ENCODE data around the gene DLG2.
A peak's percentile ranks its signal among the peaks of the same experiment; 100 is the strongest.
"Not testable (repeated sequence)": the region's sequence is repeated elsewhere in the genome, so short reads cannot be mapped to it uniquely, and the experiment has no call there.

The DLG2 gene

GRCh38 chr11:84824624-84825023 lies 802.5 kb downstream of the DLG2 start:
- DNase-seq: no peak

- no peak for DNase-seq
These were observed 807.6 kb downstream of the DLG2 start for GRCh38 chr11:84819537-84819936.

DNA sequence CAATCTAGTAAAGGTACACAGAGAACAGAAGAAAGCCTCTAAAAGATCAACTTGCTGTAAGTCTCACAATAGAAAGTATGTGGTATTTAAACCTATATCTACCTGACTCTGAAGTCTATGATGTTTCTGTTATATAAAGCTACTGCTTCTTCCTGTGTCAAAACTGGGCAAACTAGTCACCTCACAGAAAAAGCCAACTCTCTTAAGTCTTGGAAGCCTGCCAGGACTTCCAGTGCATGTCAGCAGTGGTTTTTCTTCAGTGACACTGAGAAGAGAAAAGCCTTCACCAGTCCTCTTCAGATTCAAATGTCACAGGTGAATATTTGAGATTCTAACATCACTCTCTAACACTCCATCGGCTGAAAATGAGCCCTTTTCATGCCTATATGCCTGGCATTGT lies 808.0 kb downstream of the DLG2 start:
- DNase-seq: no peak

DNA sequence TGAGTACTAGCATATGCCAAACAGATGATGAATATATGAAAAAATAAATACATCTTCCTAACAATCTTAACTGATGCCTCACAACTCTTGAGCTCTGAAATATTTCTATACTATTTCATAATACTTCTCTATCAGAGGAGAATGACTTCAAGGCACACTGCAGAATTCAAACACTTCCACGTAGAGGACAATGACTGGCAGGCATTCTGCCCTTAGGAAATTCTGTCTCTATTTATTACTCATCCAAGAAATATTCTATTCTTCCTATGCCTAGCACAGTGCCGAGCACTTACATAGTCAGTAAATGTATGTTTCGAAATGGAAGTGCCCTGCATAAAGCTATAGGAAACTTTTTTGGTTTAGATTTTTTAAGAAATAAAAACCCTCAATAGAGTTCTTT lies 809.1 kb downstream of the DLG2 start:
- no peak for DNase-seq

DNA sequence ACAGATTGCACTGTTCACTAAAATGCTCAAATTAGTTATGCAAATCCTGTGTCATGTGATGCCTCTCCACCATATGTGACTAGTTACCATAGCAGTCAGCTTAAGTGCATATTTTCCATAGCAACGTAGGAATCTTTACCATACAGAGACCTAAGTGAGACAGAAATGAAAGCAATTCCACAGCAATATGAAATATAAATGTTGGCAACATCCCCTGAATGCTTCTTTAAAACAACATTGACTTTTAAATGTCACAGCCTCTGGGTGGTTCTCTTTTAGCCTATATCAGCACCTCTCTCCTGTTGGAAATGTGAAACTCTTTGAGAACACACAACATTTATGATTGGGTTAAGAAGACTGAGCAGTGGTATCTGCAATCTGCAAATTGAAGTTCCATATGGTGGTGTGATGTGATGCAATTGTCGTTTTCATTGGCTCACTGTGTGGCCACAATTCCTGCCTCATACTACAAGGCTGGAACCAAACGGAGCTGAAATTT lies 814.6 kb downstream of the DLG2 start:
- DNase-seq: no peak

- no peak for DNase-seq
These were observed 820.8 kb downstream of the DLG2 start for GRCh38 chr11:84806354-84806753.

- no peak for DNase-seq
These were observed 823.1 kb downstream of the DLG2 start for GRCh38 chr11:84804041-84804440.

DNA sequence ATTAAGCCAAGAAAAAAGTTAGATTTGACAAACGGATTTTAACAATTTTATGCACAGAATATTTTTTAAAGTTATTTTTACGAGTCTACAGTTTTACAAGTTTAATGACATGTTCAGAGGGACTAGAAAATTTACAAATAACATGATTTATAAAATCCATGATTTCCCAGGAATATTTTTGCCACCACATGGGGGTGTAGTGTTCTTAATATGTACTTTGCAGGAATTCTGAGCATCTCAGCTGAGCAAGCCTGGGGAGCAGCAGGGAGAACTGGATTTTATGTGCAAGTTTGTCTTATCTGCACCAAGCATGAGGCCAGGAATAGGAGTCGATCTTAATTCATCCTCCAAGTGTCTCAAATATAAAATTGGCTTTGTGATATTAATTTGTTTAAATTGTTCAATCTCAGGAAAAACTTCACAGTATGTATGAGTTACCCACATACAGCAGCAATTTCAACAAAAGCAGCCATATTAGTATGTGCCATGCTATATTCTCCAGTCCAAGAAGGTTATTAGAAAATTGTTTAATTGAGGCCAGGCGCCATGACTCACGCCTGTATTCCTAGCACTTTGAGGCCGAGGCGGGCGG lies 826.3 kb downstream of the DLG2 start:
- peak; percentile 7 for DNase-seq

GRCh38 chr11:84799112-84799511 lies 828.0 kb downstream of the DLG2 start:
- no peak for DNase-seq

- DNase-seq: no peak
These were observed 831.4 kb downstream of the DLG2 start for GRCh38 chr11:84795698-84796097.

- no peak for DNase-seq
These were observed 832.3 kb downstream of the DLG2 start for GRCh38 chr11:84794663-84795443.

GRCh38 chr11:84793318-84793717 lies 833.8 kb downstream of the DLG2 start:
- no peak for DNase-seq

DNA sequence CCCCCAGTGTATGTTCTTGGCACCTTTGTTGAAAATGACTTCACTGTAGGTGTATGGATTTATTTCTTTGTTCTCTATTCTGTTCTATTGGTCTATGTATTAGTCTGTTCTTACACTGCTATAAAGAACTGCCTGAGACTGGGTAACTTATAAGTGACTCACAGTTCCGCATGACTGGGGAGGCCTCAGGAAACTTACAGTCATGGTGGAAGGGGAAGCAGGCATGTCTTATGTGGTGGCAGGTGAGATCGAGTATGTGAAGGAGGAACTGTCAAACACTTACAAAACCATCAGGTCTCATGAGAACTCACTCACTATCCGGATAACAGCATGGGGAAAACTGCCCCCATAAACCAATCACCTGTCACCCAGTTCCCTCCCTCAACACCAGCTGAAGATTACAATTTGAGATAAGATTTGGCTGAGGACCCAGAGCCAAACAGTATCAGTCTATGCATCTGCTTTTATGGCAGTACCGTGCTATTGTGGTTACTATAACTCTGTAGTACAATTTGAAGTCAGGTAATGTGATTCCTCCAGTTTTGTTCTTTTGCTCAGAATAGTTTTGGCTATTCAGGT lies 836.2 kb downstream of the DLG2 start:
- DNase-seq: no peak

- no peak for DNase-seq
These were observed 838.9 kb downstream of the DLG2 start for GRCh38 chr11:84788220-84788619.

DNA sequence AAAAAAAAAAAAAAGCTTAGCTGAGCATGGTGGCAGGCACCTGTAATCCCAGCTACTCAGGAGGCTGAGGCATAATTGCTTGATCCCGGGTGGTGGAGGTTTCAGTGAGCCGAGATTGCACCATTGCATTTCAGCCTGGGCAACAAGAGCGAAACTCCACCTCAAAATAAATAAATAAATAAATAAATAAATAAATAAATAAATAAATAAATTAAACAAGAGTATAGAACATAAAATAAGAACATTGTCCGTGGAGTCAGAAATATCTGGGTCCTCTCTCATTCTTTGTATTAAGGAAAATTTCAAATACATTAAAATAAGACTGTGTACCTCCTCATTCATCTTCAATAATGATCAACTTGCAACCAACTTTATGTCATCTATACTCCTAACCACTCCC lies 843.0 kb downstream of the DLG2 start:
- DNase-seq: not testable (repeated sequence)

DNA sequence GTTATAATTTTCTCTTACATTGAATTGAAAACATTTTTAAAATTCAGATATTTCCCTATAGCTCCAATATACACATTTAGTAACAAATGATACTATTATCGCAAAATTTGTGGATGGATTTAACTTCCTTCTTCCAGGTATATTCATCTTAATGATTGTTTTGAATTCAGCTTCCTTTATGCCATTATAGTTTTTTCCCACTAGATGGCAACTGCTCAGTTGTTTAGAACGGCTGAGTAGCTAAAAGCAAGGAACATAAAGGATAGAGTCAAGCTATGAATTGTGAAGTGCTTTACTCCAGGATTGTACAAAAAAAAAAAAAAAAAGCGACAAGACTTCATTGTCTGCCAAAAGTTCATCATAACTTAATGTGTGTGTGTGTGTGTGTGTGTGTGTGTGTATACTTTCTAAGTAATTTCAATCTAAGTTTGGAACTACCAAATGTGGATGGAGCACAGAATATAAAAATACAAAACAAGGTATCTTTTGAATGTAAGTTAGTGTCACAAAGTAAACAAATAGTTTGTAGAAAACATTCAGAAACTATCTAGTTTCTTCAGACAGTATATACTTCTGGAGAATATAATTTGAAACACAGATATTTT lies 846.4 kb downstream of the DLG2 start:
- DNase-seq: peak; percentile 20

DNA sequence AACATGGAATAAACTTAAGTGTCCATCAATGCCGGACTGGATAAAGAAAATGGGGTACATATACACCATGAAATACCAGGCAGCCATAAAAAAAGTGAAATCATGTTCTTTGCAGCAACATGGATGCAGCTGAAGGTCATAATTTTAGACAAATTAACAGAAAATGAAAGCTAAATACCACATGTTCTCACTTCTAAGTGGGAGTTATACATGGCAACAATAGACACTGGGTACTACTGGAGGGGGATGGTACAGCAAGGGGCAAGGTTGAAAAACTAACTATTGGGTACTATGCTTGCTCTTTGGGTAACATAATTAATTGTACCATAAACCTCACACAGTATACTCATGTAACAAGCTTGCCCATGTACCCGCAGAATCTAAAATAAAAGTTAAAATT lies 851.6 kb downstream of the DLG2 start:
- DNase-seq: no peak

DNA sequence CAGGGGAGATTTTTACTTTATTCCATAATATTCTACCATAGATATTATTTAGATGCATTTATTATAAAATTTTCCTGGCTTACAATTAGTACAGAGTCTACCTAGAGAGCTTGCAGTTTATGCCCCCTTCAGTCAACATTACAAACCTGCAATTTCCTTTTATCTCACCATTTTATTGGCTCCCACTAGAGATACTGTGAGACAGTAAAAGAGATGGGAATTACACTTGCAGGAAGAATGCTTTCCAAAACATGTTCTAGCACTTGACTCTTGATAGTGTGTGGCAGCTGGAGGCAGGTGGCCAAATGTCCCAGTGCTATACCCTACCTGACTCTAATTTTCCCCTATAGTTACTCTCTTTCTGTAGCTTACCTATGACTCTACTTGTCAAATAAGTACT lies 863.2 kb downstream of the DLG2 start:
- DNase-seq: no peak

GRCh38 chr11:84757711-84758110 lies 869.4 kb downstream of the DLG2 start:
- no peak for DNase-seq

DNA sequence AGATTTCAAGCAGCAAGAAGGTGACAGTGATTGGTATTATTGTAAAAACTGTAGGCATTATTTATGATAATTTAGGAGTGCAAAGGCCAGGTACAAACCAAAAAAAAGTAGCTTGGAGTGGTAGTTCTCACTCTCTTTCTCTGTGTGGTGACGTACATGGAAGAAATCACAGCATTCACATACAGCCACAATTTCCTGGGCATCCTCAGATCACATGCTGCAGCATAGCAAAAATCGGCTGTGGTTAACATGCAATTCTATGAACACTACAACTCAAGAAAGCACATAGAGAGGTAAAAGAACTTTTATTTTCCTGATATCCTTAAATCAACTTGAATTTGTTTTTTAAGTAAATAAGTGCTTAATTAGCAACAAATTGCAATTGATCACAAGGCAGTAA lies 875.8 kb downstream of the DLG2 start:
- DNase-seq: no peak

DNA sequence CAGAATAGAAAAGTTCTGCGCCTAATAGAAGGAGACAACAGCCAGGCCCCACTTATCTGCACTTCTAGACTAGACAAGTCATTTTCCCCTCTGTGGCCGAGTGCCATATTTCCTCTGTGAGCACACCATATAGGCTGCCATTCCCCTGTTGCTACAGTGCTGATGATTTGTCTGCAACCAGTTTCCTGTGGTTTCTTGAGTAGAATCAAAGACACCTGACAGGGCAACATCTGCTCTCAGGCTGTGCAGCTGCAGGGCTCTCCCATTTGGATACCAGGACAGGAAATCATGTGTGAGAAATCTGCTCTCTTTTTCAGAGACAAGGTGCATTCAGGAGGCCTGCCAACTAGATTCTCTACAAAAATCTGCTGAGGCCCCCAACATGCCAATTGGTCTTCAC lies 879.3 kb downstream of the DLG2 start:
- DNase-seq: no peak

- DNase-seq: no peak
These were observed 887.1 kb downstream of the DLG2 start for GRCh38 chr11:84740050-84740449.

DNA sequence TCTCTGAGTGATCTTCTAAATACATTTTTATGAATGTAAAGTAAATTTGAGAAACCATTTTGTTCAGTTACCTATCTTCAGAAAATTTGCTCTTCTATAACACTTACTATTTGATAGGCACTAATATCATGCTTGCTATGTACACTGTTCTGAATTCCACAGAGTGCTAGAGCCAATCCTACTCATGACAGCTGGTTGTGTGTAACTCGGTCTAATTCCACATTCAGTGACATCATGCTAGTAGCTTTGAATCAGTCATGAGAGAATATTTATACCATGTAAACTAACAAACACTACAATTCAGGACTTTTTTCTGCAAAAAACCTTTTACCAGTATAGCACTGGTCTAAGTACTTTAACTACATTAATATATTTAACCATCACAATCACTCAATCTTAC lies 902.9 kb downstream of the DLG2 start:
- DNase-seq: no peak

- no peak for DNase-seq
These were observed 904.5 kb downstream of the DLG2 start for GRCh38 chr11:84722583-84723108.

All from kidney glomerular epithelial cell (primary cell).